HG02981 (cell line): ENCODE data around the gene PER2.
"Not testable (repeated sequence)": the region's sequence is repeated elsewhere in the genome, so short reads cannot be mapped to it uniquely, and the experiment has no call there.

Source experiments
- ATAC-seq: cut with Tn5 transposase; IDR thresholded peaks from one replicate; pipeline ENCODE4 v1.9.1; 2021; ENCODE audit warnings: mild to moderate bottlenecking, moderate library complexity; ENCODE audit not compliant: unreplicated experiment

PER2 gene, protein sequence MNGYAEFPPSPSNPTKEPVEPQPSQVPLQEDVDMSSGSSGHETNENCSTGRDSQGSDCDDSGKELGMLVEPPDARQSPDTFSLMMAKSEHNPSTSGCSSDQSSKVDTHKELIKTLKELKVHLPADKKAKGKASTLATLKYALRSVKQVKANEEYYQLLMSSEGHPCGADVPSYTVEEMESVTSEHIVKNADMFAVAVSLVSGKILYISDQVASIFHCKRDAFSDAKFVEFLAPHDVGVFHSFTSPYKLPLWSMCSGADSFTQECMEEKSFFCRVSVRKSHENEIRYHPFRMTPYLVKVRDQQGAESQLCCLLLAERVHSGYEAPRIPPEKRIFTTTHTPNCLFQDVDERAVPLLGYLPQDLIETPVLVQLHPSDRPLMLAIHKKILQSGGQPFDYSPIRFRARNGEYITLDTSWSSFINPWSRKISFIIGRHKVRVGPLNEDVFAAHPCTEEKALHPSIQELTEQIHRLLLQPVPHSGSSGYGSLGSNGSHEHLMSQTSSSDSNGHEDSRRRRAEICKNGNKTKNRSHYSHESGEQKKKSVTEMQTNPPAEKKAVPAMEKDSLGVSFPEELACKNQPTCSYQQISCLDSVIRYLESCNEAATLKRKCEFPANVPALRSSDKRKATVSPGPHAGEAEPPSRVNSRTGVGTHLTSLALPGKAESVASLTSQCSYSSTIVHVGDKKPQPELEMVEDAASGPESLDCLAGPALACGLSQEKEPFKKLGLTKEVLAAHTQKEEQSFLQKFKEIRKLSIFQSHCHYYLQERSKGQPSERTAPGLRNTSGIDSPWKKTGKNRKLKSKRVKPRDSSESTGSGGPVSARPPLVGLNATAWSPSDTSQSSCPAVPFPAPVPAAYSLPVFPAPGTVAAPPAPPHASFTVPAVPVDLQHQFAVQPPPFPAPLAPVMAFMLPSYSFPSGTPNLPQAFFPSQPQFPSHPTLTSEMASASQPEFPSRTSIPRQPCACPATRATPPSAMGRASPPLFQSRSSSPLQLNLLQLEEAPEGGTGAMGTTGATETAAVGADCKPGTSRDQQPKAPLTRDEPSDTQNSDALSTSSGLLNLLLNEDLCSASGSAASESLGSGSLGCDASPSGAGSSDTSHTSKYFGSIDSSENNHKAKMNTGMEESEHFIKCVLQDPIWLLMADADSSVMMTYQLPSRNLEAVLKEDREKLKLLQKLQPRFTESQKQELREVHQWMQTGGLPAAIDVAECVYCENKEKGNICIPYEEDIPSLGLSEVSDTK (N-terminal part only)

DNA sequence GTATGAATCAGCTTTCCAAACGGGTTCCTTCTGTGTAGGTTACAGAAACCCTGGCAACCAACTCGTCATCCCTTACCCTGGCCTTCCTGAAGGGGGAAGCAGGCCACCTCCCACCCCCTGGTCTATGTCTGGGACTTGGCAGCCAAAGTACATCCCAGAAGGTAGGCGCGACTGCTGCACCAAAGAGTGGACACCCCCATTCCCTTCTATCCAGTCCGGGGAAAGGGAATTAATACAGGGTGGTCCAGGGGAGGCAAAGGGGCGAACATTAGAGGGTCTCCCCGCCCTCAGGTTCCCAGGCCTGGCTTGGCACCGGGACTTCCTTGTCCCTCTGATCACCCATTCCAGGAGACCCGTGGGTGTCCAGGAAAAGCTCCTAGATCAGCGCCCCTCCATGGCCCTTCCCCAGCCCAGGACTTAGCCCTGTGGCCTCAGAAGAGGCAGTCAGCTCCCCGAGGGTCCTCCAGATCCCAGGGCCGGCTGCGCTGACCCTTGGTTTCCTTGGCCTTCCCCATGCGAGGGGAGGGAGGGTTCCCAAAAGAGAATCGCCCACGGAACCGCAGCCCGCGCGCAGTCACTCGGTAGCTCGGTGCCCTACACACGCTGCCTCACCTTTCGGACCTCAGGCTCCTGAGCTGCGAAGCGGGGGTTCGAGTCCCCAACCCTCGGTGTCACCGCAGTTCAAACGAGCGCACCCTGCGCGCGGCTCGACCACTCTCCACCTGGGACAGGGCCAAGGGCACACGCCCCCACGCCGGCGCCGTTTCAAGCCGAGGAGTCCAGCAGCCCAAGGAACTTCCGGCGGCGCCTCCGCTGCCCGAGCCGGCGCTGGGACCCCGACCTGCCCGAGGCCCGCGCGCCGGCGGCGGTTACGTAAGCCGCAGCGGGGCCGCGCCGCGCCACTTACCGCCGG lies at the start of gene PER2:
TSS of gene PER2 (minus strand) at position 874 of the 913 bp plus-strand sequence. CDS start 10,674 bp downstream, outside the sequence.
- ATAC-seq, result peak; percentile 26

DNA sequence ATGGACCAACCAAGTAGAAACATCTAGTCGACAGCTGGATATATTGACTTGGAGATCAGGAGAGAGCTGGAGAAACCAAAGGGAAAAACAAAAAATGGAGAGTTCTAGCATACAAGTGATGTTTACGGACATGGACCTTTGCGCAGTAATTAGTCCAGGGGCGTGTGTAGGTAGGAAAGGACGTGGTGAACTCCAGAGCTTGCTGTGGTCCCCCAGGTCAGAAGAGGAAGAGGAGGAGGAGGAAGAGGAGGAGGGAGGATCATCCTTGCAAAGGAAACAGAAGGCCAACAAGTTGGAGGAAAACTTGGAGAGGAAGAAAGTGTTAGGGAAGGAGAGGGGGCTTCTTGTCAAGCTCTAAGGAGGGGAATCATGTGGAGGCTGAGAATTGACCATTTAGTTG lies 49.4 kb upstream of the PER2 start:
- no peak for ATAC-seq

DNA sequence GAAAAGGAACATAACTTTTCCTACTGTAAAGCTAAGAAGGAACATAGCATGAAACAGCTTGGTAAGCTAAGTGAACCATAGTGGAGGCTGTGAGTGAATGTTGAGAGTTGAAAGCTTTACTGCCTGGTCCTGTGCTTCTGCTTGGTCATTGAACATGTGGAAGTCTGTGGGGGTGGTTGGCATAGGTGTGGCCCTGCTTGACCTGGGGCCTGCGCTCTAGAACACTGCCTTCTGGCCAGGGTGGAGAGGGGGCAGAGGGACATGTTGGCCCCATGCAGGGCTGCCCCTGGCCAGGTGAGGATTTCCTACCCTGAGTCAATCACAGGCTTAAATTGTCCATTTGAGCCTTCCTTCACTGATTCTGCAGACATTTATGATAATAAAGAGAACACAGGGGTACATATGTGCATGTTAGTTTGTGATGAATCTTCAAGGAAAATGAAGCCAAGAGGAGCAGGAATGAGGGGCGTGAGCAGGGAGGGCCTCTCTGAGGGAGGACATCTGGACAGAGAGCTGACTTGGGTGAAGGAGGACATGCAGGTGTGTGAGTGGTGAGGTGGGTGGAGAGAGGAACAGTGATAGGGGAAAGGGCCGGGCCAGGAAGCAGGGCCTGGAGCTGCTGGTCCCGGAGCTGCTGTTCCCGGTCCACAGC lies 48.5 kb upstream of the PER2 start:
- no peak for ATAC-seq

DNA sequence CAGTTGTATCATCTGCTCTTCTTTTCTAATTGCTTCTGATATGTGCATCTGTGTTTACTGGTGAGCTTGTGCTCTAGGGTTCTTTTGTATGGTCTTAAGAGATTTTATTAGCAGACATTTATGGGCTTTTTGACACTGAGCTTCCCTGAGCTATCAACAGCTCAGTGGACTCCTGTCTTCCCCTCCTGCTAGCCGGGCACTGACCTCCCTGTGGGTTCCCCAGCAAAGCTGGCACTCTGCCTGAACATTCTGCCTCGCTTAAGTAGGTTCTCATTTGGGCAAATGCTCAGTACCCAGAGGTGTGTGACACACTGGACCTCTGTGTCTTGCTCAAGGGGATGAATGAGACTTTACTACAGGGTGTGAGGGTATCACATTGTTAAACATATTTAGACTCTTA lies 47.7 kb upstream of the PER2 start:
- no peak for ATAC-seq

DNA sequence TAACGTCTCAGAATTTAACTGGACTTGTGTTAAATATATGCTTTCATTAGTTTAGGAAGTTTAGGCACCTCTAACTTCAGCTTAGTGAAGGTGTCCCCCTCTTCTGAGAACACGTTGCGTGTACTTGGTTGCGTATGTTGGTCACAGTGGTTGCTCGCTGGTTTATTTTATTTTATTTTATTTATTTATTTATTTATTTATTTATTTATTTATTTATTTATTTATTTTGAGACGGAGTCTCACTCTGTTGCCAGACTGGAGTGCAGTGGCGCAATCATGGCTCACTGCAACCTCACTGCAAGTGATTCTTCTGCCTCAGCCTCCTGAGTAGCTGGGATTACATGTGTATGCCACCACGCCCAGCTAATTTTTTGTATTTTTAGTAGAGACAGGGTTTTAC lies 47.2 kb upstream of the PER2 start:
- not testable (repeated sequence) for ATAC-seq

DNA sequence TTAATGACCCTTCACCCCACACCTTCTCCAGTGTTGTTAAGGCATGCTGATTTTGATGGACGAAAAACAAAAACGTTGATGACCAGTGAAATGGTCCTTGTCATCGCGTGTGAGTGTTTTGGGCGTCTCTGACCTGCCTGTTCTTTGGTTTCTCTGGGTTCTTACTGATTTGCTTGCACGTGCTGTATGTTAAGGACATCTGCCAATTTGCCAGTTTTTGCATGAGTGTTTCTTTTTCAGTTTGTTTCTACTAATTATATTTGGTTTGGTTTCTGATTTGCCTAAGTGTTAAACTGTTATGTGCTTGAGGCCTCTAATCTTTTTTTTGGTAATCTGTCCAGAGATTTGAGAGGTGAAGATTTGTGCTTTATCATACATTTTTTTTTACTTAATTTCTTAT lies 46.5 kb upstream of the PER2 start:
- no peak for ATAC-seq

DNA sequence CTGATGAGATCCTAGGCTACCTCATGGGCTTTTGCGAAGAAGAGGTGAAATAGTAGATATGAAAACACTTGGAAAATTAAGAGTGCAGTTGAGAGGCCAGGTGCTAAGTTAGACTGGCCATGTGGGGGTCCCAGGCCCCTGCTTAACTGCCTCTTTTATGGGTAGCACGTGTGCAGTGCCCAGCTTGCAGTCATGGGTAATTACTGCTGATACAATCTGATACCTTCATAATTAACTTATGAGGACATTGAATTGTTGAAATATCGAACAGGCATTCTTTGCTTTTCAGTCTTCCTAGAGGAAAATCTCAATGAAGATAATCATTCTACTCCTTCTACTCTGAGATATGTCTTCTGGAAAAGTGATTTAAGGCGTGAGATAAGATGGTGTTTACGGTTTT lies 43.5 kb upstream of the PER2 start:
- no peak for ATAC-seq

DNA sequence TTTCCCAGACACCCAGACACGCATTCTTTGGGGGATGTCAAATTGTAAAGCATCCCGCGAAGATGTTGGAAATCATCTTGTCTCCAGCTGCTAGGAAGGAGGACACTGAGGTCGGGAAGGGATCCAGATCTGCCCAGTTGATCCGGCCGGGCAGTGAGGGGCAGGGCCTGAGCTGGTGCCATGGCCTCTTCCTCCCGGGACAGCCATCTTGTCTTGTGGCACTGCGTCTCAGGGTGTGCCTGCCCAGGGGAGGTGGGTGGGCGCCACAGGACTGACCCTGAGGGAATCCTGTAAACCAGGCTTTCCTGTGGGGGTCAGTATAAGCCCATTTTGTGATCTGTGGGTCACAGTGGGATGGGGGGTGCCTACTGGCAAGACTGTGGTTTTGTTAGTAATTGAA lies 42.0 kb upstream of the PER2 start:
- ATAC-seq, result no peak

DNA sequence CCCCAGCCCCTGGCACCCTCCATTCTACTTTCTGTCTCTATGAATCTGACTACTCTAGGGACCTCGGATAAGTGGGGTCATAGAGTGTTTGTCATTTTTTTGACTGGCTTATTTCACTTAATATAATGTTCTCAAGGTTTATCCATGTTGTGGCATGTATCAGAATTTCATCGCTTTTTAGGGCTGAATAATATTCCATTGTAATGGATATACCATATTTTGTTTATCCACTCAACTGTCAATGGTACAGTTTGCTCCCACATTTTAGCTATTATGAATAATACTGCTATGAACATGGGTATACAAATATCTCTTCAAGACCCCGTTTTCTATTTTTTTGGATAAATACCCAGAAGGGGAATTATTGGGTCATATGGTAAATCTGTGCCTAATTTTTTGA lies 39.3 kb upstream of the PER2 start:
- ATAC-seq, result no peak

DNA sequence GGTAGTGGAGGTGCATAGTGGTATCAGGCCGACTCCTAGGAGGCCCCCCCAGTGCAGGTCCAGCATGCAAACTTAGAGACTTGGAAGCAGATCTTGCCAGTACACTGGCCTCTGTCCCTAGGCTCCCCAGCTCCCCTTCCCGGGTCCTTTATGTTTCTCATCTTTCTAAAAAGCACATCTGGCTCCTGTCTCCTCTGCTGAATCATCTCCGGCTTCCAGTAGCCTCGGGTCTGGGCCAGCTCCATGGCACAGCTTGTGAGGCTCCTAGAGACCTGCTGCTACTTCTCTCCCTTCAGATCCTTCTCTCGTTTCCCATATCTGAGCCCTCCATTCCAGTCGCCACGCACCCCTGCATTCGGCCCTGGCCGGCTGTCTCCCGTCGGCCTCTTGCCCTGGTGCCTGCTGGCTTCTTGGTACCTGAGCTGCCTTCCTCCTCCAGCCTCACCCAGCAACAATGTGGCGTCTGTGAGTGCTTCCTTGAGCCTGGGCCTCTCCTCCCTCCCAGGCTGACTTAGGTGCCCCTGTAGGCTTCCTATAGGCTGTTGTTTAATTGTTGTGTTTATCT lies 38.5 kb upstream of the PER2 start:
- no peak for ATAC-seq

DNA sequence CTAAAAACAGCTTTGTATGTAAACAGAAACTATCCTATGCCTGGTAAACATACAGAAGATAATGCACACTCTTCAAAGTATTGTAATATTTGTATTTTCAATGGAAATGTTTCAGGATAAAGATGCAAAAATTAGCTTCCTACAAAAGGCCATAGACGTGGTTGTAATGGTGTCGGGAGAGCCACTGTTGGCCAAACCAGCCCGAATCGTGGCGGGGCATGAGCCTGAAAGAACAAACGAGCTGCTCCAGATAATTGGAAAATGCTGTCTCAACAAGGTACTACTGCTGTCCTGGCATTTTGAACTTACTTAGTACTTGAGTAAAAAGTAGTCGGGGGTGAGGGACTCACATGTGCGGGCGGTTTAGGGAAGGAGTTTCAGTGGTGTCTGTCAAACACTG lies 37.3 kb upstream of the PER2 start:
- no peak for ATAC-seq

DNA sequence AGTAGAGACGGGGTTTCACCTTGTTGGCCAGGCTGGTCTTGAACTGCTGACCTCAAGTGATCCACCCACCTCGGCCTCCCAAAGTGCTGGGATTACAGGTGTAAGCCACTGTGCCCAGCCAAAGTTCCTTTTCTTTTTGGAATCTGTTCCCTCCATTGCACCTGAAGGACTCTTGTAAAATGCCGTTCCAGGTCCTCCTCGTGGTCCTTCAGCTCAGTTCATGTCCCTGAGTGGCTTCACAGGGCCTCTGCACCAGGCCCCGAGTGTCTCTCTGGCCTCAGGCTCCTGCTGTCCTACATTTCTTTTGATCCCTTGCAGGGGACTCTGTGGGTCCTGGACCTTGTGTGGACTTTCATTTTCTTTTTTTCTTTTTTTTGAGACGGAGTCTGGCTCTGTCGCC lies 35.8 kb upstream of the PER2 start:
- not testable (repeated sequence) for ATAC-seq

DNA sequence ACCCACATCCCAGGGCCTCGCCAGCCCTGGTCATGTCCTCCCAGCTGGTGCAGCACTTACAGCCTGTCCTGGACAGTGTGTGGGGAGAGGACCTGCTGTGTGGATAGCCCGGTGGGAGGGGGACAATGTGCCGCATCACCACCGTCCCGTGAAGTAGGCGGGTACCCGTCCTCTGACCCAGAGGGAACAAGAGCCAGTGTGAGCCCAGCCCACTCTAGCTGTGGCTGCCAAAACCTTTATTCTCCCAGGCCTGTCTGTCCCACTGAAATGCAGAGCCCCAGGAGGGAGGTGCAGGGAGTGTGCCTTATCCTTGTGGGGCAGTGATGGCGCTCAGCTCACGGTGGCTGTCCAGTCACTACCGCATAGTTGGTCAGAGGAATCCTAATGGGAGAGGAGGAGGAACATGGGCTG lies 33.6 kb upstream of the PER2 start:
- ATAC-seq, result no peak

DNA sequence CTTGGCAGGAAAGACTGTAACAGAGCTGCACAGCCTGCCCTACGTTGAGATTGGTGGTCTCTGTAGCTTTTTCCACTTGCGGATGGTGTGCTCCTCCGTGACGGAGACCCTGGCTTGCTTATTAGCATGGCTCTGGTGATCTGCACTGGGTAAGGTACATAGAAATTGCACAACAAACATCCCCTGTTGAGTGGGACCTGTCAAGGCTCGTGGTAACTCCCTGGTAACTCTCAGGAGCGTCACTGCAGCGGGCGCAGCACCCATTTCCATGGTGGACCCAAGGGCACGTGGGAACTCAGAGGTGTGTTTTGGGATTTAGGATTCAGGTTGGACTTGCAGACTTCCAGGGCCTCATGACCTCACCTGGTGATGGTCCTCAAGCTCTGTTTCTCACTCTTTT lies 33.1 kb upstream of the PER2 start:
- ATAC-seq, result no peak

DNA sequence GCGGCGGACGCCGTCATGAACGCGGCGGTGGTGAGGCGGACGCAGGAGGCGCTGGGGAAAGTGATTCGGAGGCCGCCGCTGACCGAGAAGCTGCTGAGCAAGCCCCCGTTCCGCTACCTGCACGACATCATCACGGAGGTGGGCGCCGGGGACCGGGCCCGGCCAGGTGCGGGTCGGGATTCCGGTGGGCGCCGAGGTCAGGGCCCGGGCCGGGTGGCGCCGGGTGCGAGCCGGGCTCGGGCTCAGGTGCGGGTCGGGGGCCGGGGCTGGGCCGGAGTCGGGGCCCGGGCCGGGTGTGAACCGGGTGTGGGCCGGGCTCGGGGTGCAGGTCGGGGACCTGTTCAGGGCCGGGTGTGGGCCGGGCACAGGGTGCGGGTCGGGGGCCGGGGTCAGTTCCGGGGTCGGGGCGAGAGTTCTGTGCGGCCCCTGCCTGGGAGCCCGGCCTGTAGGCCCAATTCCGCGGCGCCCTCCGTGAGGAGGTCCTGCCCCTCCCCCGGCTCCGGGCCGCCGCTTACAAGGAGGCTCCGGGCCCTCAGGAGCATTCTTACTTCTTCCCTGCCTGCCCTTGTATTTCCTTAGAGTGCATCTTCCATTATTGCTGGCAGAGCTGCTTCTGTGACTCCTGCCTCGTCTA lies 32.4 kb upstream of the PER2 start:
- peak; percentile 28 for ATAC-seq

DNA sequence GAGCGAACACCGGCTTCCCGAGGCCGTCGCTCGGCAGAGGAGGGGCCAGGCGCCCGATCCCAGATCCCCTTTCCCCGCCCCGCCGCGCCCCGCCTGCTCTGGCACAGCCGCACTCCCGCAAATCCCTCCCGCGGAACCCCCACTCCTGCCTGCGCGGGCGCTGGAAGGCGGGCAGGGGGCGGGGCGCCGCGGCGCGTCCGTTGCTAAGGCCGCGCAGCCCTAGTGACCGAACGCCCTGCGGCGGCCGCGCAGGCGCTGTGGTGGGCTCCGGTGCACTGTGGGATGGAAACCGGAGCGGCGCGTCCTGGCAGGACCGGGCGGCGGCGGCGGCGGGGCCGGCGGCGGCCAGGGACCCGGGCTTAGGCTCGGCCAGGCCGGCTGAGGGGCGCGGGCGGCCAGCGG lies 31.8 kb upstream of the PER2 start, which contains the start of gene TRAF3IP1:
TSS of gene TRAF3IP1 (plus strand) at position 273 of the 402 bp plus-strand sequence. CDS start 145 bp downstream, outside the sequence.
- peak; percentile 97 for ATAC-seq

DNA sequence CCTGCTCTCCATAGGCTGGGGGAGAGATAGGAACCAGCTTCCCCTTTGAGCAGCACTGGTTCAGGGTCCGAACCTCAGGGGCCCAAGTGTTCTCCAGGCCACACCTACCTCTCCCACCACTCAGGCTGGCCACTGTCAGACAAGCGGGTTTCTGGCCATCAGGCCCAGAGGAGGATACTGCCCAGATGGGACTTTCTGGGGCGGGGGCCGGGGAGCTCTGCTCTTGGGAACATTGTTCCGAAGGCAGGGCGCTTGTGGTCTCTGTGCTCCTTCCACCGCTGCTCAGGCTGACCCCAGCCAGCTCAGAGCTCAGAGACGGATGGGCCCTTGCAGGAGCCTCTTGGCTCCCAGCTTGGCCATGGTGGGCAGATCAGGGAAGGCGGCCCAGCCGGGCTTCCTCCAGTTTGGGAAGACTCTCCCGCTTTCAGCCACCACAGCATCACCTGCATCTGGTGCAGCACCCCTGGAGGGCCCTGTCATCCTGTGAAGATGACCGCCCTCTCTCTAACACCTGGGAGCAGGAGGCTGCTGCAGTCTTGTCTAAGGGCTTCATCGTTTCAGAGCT lies 26.7 kb upstream of the PER2 start:
- ATAC-seq, result no peak

DNA sequence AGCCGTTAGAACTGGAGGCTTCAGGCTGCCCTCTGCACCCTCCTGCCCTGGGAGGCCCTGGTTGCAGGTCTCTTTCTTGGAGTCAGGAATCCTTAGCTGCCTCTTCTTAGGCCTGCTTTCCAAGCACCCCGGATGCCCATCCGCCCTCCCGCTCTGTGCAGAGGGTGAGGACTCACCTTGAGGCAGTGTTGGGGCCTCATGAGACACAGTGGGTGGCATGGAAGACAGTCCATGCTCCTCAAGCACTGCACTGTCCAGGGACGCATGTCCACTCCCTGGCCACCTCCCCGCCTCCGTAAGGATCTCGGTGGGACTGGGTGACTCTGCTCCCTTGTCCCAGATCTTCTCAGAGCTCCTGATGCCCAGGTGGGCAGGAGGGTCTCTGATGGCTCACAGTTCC lies 26.2 kb upstream of the PER2 start:
- no peak for ATAC-seq

DNA sequence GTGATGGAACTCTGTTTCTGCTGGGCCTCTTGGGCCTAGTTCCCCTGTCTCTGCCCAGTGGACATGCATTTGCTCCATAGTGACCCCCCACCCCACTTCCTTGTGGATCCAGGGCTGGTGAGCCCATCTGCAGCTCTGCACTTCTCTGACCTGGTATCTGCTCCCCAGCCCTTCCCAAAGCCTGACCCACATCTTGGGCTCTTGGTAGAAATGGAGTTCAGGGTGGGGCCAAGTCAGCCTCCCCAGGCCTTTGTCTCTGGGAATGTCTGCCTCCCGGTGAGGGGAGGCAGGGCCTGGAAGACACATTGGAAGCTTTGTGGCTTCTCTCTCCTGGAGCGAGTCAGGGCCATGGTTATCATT lies 25.6 kb upstream of the PER2 start:
- ATAC-seq, result no peak
